H1 (cell line): ENCODE results near the gene PRDX2. TPM values are rescaled to one million over a fixed set of nuclear protein-coding genes. Genes with fewer than 3 reads are reported as not detected.
A peak's percentile ranks its signal among the peaks of the same experiment; 100 is the strongest.

Experiments
- CTCF ChIA-PET: fragments of 300-600 bp; sonication (Branson Sonifier 250); formaldehyde crosslinking; loops from one replicate; lab custom pipeline; 2021; ENCODE audit not compliant: partially characterized antibody; lab: Charles Lee
- POLR2A ChIA-PET: fragments of 300-600 bp; sonication (Branson Sonifier 250); formaldehyde crosslinking; loops from one replicate; lab custom pipeline; 2021; ENCODE audit warnings: inconsistent platforms; ENCODE audit not compliant: partially characterized antibody; lab: Charles Lee
- DNase-seq, 2 experiments: peaks; one replicate each; pipeline versions ENCODE4 v3.0.0 to v3.0.0-alpha.2; 2010 to 2022; ENCODE audit warnings: low spot score in 2 of 2, low read depth in 1 of 2, mixed read lengths in 1 of 2
- FAIRE-seq: peaks from 2 replicates; lab custom pipeline; 2011; peaks lifted over from hg19 to GRCh38; lab: Jason Lieb, UNC
- H2AFZ ChIP-seq: 2 replicates; pipeline ENCODE4 v1.8.1; 2012; ENCODE audit warnings: low read length, inconsistent platforms
- H2AK5ac ChIP-seq: 2 replicates; pipeline ENCODE4 v1.6.1; 2013; ENCODE audit warnings: low read depth, low read length
- H2BK120ac ChIP-seq: replicated peaks from 2 replicates; pipeline ENCODE3; 2013; ENCODE audit warnings: low read depth, low read length, inconsistent platforms
- H2BK12ac ChIP-seq: 2 replicates; pipeline ENCODE4 v1.6.1; 2013; ENCODE audit warnings: low read depth, low read length
- H2BK15ac ChIP-seq: 2 replicates; pipeline ENCODE4 v1.6.1; 2013; ENCODE audit warnings: low read length
- H2BK20ac ChIP-seq: 2 replicates; pipeline ENCODE4 v1.6.1; 2013; ENCODE audit warnings: low read length
- H2BK5ac ChIP-seq: 2 replicates; pipeline ENCODE4 v1.6.1; 2013; ENCODE audit warnings: low read depth, low read length
- H3K14ac ChIP-seq: 2 replicates; pipeline ENCODE4 v1.6.1; 2013; ENCODE audit warnings: inconsistent platforms; ENCODE audit not compliant: insufficient read length
- H3K18ac ChIP-seq: 2 replicates; pipeline ENCODE4 v1.6.1; 2013; ENCODE audit warnings: low read length; ENCODE audit errors: extremely low read depth
- H3K23ac ChIP-seq: 2 replicates; pipeline ENCODE4 v1.6.1; 2013; ENCODE audit warnings: inconsistent platforms; ENCODE audit not compliant: insufficient read length
- H3K23me2 ChIP-seq: 2 replicates; pipeline ENCODE4 v1.6.1; 2013; ENCODE audit warnings: low read depth, low read length
- H3K27ac ChIP-seq: 2 replicates; pipeline ENCODE4 v1.6.1; 2011; ENCODE audit warnings: low read depth, low read length, inconsistent platforms
- H3K27me3 ChIP-seq, 4 experiments: replicated peaks in 1 of 4; 1 replicate in 1 of 4; 2 replicates in 3 of 4; pipeline versions ENCODE4 v1.6.1 to v1.8.1; 2011 to 2013; ENCODE audit warnings: low read length in 3 of 4, mild to moderate bottlenecking in 3 of 4, inconsistent platforms in 2 of 4, mixed read lengths in 2 of 4, moderate library complexity in 1 of 4; ENCODE audit not compliant: control insufficient read depth in 3 of 4, insufficient read depth in 3 of 4; ENCODE audit errors: extremely low read depth in 1 of 4
- H3K36me3 ChIP-seq, 4 experiments: 2 replicates each; pipeline versions ENCODE4 v1.6.1 to v1.8.1; 2011 to 2013; ENCODE audit warnings: mild to moderate bottlenecking in 4 of 4, low read length in 3 of 4, moderate library complexity in 2 of 4, control low read depth in 1 of 4, inconsistent platforms in 1 of 4; ENCODE audit not compliant: insufficient read depth in 4 of 4, control insufficient read depth in 2 of 4
- H3K4ac ChIP-seq: replicated peaks from 2 replicates; pipeline ENCODE3; 2013; ENCODE audit warnings: low read length, low read depth, mixed read lengths, inconsistent platforms; ENCODE audit not compliant: insufficient read length
- H3K4me1 ChIP-seq, 4 experiments: replicated peaks in 1 of 4; 1 replicate in 1 of 4; 2 replicates in 3 of 4; pipeline versions ENCODE4 v1.6.1 to v1.8.1; 2011 to 2013; ENCODE audit warnings: low read length in 3 of 4, inconsistent platforms in 2 of 4, mixed read lengths in 1 of 4; ENCODE audit not compliant: insufficient read depth in 4 of 4, control insufficient read depth in 3 of 4
- H3K4me2 ChIP-seq, 2 experiments: 2 replicates each; pipeline versions ENCODE4 v1.6.1 to v1.8.1; 2011 to 2013; ENCODE audit warnings: low read depth in 2 of 2, low read length in 2 of 2, control low read depth in 1 of 2, inconsistent platforms in 1 of 2, mild to moderate bottlenecking in 1 of 2; ENCODE audit not compliant: insufficient read depth in 1 of 2
- H3K4me3 ChIP-seq, 4 experiments: fragments of 200-600, 300-600 bp in 1 of 4; sonication (generic), shearing (Covaris generic), sonication (Bioruptor Twin) in 1 of 4; 2 replicates each; pipeline versions ENCODE4 v1.5.1 to v1.8.1; 2011 to 2016; ENCODE audit warnings: low read length in 4 of 4, low read depth in 3 of 4, control low read depth in 2 of 4, inconsistent platforms in 2 of 4, mild to moderate bottlenecking in 2 of 4, mixed read lengths in 1 of 4, moderate library complexity in 1 of 4; ENCODE audit not compliant: insufficient read depth in 2 of 4; ENCODE audit errors: extremely low read depth in 1 of 4
- H3K56ac ChIP-seq: replicated peaks from 2 replicates; pipeline ENCODE3; 2013; ENCODE audit warnings: low read depth, mild to moderate bottlenecking, mixed read lengths, low read length, inconsistent platforms; ENCODE audit not compliant: insufficient read length
- H3K79me1 ChIP-seq: 2 replicates; pipeline ENCODE4 v1.6.1; 2013; ENCODE audit warnings: low read depth, low read length, control low read depth
- H3K79me2 ChIP-seq, 2 experiments: 2 replicates each; pipeline versions ENCODE4 v1.6.1 to v1.8.1; 2012 to 2013; ENCODE audit warnings: low read length in 2 of 2, mild to moderate bottlenecking in 2 of 2, inconsistent platforms in 1 of 2; ENCODE audit not compliant: insufficient read depth in 2 of 2, control insufficient read depth in 1 of 2
- H3K9ac ChIP-seq, 4 experiments: replicated peaks in 1 of 4; 1 replicate in 1 of 4; 2 replicates in 3 of 4; pipeline versions ENCODE4 v1.6.1 to v1.8.1; 2011 to 2013; ENCODE audit warnings: low read depth in 3 of 4, low read length in 3 of 4, control low read depth in 2 of 4, mild to moderate bottlenecking in 2 of 4, moderate library complexity in 2 of 4, inconsistent platforms in 1 of 4; ENCODE audit errors: extremely low read depth in 1 of 4
- H3K9me3 ChIP-seq, 2 experiments: 2 replicates each; pipeline versions ENCODE4 v1.6.1 to v1.8.1; 2012 to 2013; ENCODE audit warnings: mild to moderate bottlenecking in 2 of 2, moderate library complexity in 2 of 2, control low read depth in 1 of 2, inconsistent platforms in 1 of 2, low read depth in 1 of 2, low read length in 1 of 2, mixed read lengths in 1 of 2; ENCODE audit not compliant: insufficient read depth in 2 of 2
- H4K20me1 ChIP-seq, 2 experiments: replicated peaks in 1 of 2; 2 replicates each; pipeline versions ENCODE3 to v1.8.1; 2011 to 2013; ENCODE audit warnings: inconsistent platforms in 2 of 2, low read length in 2 of 2, mild to moderate bottlenecking in 1 of 2; ENCODE audit not compliant: insufficient read depth in 2 of 2, control insufficient read depth in 1 of 2
- H4K5ac ChIP-seq: 2 replicates; pipeline ENCODE4 v1.6.1; 2013; ENCODE audit warnings: low read length, low read depth, mixed read lengths, inconsistent platforms; ENCODE audit not compliant: insufficient read length
- H4K8ac ChIP-seq: 2 replicates; pipeline ENCODE4 v1.8.0; 2013; ENCODE audit warnings: mild to moderate bottlenecking, moderate library complexity, low read length, inconsistent platforms; ENCODE audit not compliant: insufficient read depth; ENCODE audit errors: extremely low read depth
- H4K91ac ChIP-seq: replicated peaks from 2 replicates; pipeline ENCODE3; 2013; ENCODE audit warnings: low read length, mixed read lengths, inconsistent platforms; ENCODE audit not compliant: insufficient read length
- ATF3 ChIP-seq: IDR thresholded peaks from 2 replicates; pipeline ENCODE4 v1.6.1; 2011; ENCODE audit warnings: low read depth, mild to moderate bottlenecking, low read length; ENCODE audit not compliant: insufficient read depth
- EZH2 ChIP-seq: fragments of 200-600 bp; sonication (generic); IDR thresholded peaks from 2 replicates; pipeline ENCODE4 v1.7.1; 2012; ENCODE audit warnings: low read depth, mild to moderate bottlenecking, moderate library complexity, low read length, inconsistent platforms; ENCODE audit not compliant: severe bottlenecking
- NRF1 ChIP-seq: IDR thresholded peaks from 2 replicates; pipeline ENCODE4 v1.6.1; 2011; ENCODE audit warnings: mild to moderate bottlenecking, low read depth, low read length, improper control_type of control experiment
- SP4 ChIP-seq: IDR thresholded peaks from 2 replicates; pipeline ENCODE4 v1.6.1; 2012; ENCODE audit warnings: low read length, inconsistent platforms
- WGBS, 2 experiments: shearing (Covaris generic) in 1 of 2; methylation state at CpG; one replicate each; pipeline versions ENCODE4 v1.1.6 to v1.1.7; 2013 to 2015; ENCODE audit warnings: low lambda C conversion rate in 2 of 2, mixed read lengths in 2 of 2, inconsistent platforms in 1 of 2, low coverage in 1 of 2, missing lambda C conversion rate in 1 of 2; ENCODE audit not compliant: insufficient replicate concordance in 2 of 2, insufficient coverage in 1 of 2, insufficient read length in 1 of 2; ENCODE audit errors: extremely low coverage in 1 of 2, missing lambda C conversion rate in 1 of 2; 5-methylcytosine and 5-hydroxymethylcytosine counted together
- polyA plus RNA-seq, 7 experiments: library from polyadenylated mRNA; depleted of rRNA in 3 of 7; stranded (reverse) in 5 of 7; unstranded in 2 of 7; fragments of >200 nt in 5 of 7; fragments of 200-250 nt in 2 of 7; gene quantifications; 1 replicate in 5 of 7; 2 replicates in 1 of 7; 4 replicates in 1 of 7; pipeline versions ENCODE4 v1.2.1 to v1.2.3, GENCODE V29; 2011 to 2013; ENCODE audit warnings: missing spikeins in 2 of 7, mixed read lengths in 2 of 7
- total RNA-seq: library from RNA; stranded (reverse); fragmentation: NEBNext Ultra II Directional; extraction: Animal tissue kit (Norgen Biotek cat#: 25700); gene quantifications from 2 replicates; pipeline ENCODE4 v1.2.1, GENCODE V29; 2021

PRDX2 gene
- total and polyA plus RNA-seq, 2 of the 8 experiments (the other 6 are each of a cell fraction or from before 2014, with no cell fraction given), result 380 to 748 TPM

DNA sequence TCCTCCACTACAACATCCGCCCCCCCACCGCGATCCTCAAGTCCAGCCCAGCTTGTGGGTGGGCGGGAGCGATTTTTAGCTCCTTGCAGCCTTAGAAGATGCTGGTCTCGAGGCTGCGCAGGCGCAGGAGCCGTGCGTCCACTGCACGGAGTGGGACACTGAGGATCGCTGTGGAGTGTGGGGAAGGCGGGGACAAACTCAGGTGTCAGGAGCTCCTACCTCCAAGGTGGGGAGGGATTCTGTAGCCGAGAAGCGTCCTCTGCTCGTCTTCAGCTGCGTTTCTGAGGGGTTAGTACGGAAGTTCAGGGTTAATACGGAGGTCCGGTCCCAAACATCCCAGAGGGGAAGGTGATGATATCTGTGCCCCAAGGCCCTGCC, 33.0 kb upstream of the PRDX2 start, which contains the start of gene RTBDN:
RTBDN (minus strand) TSS at position 14 of the 378 bp plus-strand sequence. CDS start 4,600 bp downstream, outside the sequence.
- peak within 1 kb of the TSS; percentile 84; the same call in 1 of the 2 replicates for H2BK15ac ChIP-seq
- peak within 1 kb of the TSS in 1 of 4 experiments; percentile 38; a peak in 1 of 7 replicates for H3K9ac ChIP-seq
- H4K5ac ChIP-seq, result peak within 1 kb of the TSS; percentile 40
- H3K79me2 ChIP-seq, result no peaks in the 10 kb centered on the region
- H3K14ac ChIP-seq, result no peak within 1 kb of the TSS
- H2BK20ac ChIP-seq, result no peak within 1 kb of the TSS
- ChIA-PET CTCF (interaction anchor here (0.5 to 2.7 kb wide), 11 partner anchors 10 to 198 kb away, joined by 3 to 11 read pairs (median 4); partner anchors contain the start of gene RNASEH2A), POLR2A (interaction anchor here (0.7 to 2.3 kb wide), 10 partner anchors 10 to 111 kb away, joined by 3 to 13 read pairs (median 4); partner anchors contain the start of genes DNASE2 and TNPO2)
- no peaks in the 10 kb centered on the region for H3K36me3 ChIP-seq
- peaks cover 26% of the 10 kb centered on the region for H3K23me2 ChIP-seq
- no peak within 1 kb of the TSS; the same call in 1 of the 2 replicates for H2BK5ac ChIP-seq
- H3K27ac ChIP-seq, result no peak within 1 kb of the TSS
- H3K27me3 ChIP-seq, result peaks cover 0 to 13% (median 9%) of the 10 kb centered on the region in 4 experiments; a peak in 5 of 7 replicates
- H3K4me1 ChIP-seq, result peaks cover 3 to 37% (median 18%) of the 10 kb centered on the region in 4 experiments
- no peak within 1 kb of the TSS for H2AFZ ChIP-seq
- H4K8ac ChIP-seq, result peak within 1 kb of the TSS; percentile 80
- H3K9me3 ChIP-seq, result no peaks in the 10 kb centered on the region
- H4K91ac ChIP-seq, result no peak within 1 kb of the TSS
- peak within 1 kb of the TSS; percentile 82 for H3K4ac ChIP-seq
- no peak within 1 kb of the TSS for H2AK5ac ChIP-seq
- H2BK120ac ChIP-seq, result no peak within 1 kb of the TSS
- peak within 1 kb of the TSS; percentile 88; the same call in 1 of the 2 replicates for H2BK12ac ChIP-seq
- no peaks in the 10 kb centered on the region for H3K79me1 ChIP-seq
- peak within 1 kb of the TSS; percentile 62 to 81 (median 70) for H3K4me3 ChIP-seq
- DNase-seq, result no peak
- H4K20me1 ChIP-seq, result peaks cover 2 to 15% of the 10 kb centered on the region in 2 experiments
- H3K18ac ChIP-seq, result peak within 1 kb of the TSS; percentile 87
- H3K56ac ChIP-seq, result peak within 1 kb of the TSS; percentile 81
- 18% methylated on average over 20 of the region's 20 CpGs; no CpG with 5 or more reads in 1 of the 2 experiments for WGBS, 2 experiments
- TF ChIP-seq SP4 (no peak), ATF3 (no peak), EZH2 (peak; percentile 17), NRF1 (peak; percentile 37; the same call in 1 of the 2 replicates)
- no peak for FAIRE-seq
- no peak within 1 kb of the TSS for H3K23ac ChIP-seq
- peak within 1 kb of the TSS; percentile 81 to 88 for H3K4me2 ChIP-seq
